Stimulated activated CD8-positive, alpha-beta memory T cell treated with anti-CD3 and anti-CD28 coated beads, Interleukin-7, amount 100 ng/mL, for 4 hours (primary cell): ENCODE measurements around the gene ALG8.
"Not testable (repeated sequence)": the region's sequence is repeated elsewhere in the genome, so short reads cannot be mapped to it uniquely, and the experiment has no call there.

ENCODE experiments used
- DNase-seq, 2 donors: peaks; one replicate each; pipeline ENCODE4 v3.0.0-alpha.2; 2020; ENCODE audit warnings: low read depth in 2 of 2

ALG8 gene

GRCh38 chr11:78100676-78101472, 38.6 kb downstream of the ALG8 start:
- no peak for DNase-seq

GRCh38 chr11:78100261-78100660, 39.2 kb downstream of the ALG8 start:
- no peak for DNase-seq

- DNase-seq: no peak
Observed at GRCh38 chr11:78099666-78100065, 39.8 kb downstream of the ALG8 start.

- no peak for DNase-seq
Observed at GRCh38 chr11:78097666-78098385, 41.6 kb downstream of the ALG8 start.

GRCh38 chr11:78094250-78094649, 45.2 kb downstream of the ALG8 start:
- no peak for DNase-seq

GRCh38 chr11:78086521-78087074, 52.8 kb downstream of the ALG8 start:
- DNase-seq: not testable (repeated sequence)

GRCh38 chr11:78085972-78086371, 53.5 kb downstream of the ALG8 start:
- DNase-seq: no peak

- not testable (repeated sequence) for DNase-seq
Observed at GRCh38 chr11:78084506-78084905, 54.9 kb downstream of the ALG8 start.

GRCh38 chr11:78083021-78083420, 56.4 kb downstream of the ALG8 start:
- no peak for DNase-seq

GRCh38 chr11:78082146-78082545, 57.3 kb downstream of the ALG8 start:
- no peak for DNase-seq

GRCh38 chr11:78081583-78081982, 57.8 kb downstream of the ALG8 start:
- no peak for DNase-seq

- DNase-seq: no peak
Observed at GRCh38 chr11:78080818-78081495, 58.5 kb downstream of the ALG8 start.

GRCh38 chr11:78080084-78080817, 59.2 kb downstream of the ALG8 start:
- DNase-seq: no peak

- peak; percentile 24 to 56 for DNase-seq
Observed at GRCh38 chr11:78079232-78080083, 60.0 kb downstream of the ALG8 start, which contains the start of gene NDUFC2. NDUFC2 (minus strand) TSS chr11:78079862; CDS start chr11:78079744, 118 bp downstream.

- no peak for DNase-seq
Observed at GRCh38 chr11:78078218-78079167, 60.9 kb downstream of the ALG8 start.

- not testable (repeated sequence) for DNase-seq
Observed at GRCh38 chr11:78077592-78077991, 61.8 kb downstream of the ALG8 start.

- DNase-seq: no peak
Observed at GRCh38 chr11:78076733-78077403, 62.6 kb downstream of the ALG8 start.

- no peak for DNase-seq
Observed at GRCh38 chr11:78074756-78075155, 64.7 kb downstream of the ALG8 start.

- DNase-seq: no peak
Observed at GRCh38 chr11:78072455-78072854, 67.0 kb downstream of the ALG8 start.
